ENCODE results near the gene PRSS57.

DNA sequence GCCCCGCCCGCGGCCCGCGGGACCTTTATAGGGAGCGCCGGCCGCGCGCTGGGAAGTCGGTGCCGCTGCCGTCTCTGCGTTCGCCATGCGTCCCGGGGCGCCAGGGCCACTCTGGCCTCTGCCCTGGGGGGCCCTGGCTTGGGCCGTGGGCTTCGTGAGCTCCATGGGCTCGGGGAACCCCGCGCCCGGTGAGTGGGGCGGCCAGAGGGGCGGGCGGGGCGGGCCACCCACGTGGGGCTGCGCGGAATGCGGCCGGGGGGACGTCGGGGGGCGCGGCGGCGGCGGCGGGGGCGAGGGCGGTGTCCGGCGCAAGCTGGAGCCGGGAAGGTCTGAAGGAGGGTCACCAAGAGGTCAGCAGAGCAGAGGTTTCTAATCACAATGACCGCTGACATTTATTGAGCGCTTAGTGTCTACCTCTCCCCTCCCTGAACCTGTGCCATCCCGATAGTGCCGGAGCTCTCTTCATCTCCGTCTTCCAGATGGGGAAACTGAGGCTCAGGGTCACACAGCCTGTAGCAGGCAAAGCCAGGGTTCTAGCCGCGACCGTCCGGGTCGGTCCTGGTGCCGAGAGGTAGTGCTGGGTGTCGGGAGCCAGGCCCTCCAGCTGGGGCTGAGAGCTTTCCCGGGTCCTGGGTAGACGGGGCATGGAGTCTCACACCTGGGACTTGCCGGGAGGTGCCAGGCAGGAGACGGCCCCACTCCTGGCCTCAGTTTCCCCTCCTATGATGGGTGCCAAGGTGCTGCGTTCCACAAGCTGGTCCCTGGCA is 18.7 kb downstream of the PRSS57 start, which contains the start of gene FSTL3:
- TF ChIP-seq, protein P1, sequence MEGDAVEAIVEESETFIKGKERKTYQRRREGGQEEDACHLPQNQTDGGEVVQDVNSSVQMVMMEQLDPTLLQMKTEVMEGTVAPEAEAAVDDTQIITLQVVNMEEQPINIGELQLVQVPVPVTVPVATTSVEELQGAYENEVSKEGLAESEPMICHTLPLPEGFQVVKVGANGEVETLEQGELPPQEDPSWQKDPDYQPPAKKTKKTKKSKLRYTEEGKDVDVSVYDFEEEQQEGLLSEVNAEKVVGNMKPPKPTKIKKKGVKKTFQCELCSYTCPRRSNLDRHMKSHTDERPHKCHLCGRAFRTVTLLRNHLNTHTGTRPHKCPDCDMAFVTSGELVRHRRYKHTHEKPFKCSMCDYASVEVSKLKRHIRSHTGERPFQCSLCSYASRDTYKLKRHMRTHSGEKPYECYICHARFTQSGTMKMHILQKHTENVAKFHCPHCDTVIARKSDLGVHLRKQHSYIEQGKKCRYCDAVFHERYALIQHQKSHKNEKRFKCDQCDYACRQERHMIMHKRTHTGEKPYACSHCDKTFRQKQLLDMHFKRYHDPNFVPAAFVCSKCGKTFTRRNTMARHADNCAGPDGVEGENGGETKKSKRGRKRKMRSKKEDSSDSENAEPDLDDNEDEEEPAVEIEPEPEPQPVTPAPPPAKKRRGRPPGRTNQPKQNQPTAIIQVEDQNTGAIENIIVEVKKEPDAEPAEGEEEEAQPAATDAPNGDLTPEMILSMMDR (conservative IDR thresholded peaks at IDR 0.05; ENCODE audit: low read depth, low read length) = no peak
- TF ChIP-seq EZH2 (IDR thresholded peaks at IDR 0.05; ENCODE audit: borderline replicate concordance, low read depth, low read length, poor library complexity, severe bottlenecking) = no peak

All from A673 (cell line).